Measurements from ENCODE around the gene RELT.
"Not testable (repeated sequence)": the region's sequence is repeated elsewhere in the genome, so short reads cannot be mapped to it uniquely, and the experiment has no call there.

Gene RELT

DNA sequence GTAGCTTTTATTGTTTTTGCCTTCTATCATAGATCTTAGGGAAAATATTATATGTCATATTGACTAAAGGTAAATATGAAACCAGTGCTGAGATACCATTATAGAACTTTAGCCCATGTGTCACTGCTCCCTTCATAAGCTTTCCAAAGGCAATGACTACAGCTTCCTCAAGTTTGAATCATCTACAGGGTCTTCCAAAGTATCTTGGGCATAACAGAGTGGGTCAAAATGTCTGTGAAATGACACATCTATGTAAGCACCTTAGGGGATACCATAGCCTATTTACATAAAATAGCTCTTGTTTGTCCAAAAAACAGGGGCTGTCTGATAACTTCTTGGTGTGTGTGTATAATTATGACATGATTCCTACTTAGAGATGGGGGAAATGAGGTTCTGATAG is 52.5 kb downstream of the RELT start:
- no peaks in the 10 kb centered on the region for H3K9me3 ChIP-seq (ENCODE audit: control insufficient read depth in 1 of 2, low read length in 2 of 2)
- no peak overlapping the region for H3K27ac ChIP-seq (ENCODE audit: low read length)
- peaks cover 0 to 5% of the 10 kb centered on the region in 2 donors for H3K36me3 ChIP-seq (ENCODE audit: control insufficient read depth in 1 of 2, insufficient read depth in 2 of 2, low read length in 2 of 2)
- H3K27me3 ChIP-seq (ENCODE audit: low read depth, low read length), result no peaks in the 10 kb centered on the region
- peaks cover 0 to 8% of the 10 kb centered on the region in 2 donors for H3K4me1 ChIP-seq (ENCODE audit: control insufficient read depth in 1 of 2, insufficient read depth in 2 of 2, low read length in 2 of 2)
- no peak overlapping the region for H3K4me3 ChIP-seq (ENCODE audit: low read depth in 1 of 2, low read length in 2 of 2)

DNA sequence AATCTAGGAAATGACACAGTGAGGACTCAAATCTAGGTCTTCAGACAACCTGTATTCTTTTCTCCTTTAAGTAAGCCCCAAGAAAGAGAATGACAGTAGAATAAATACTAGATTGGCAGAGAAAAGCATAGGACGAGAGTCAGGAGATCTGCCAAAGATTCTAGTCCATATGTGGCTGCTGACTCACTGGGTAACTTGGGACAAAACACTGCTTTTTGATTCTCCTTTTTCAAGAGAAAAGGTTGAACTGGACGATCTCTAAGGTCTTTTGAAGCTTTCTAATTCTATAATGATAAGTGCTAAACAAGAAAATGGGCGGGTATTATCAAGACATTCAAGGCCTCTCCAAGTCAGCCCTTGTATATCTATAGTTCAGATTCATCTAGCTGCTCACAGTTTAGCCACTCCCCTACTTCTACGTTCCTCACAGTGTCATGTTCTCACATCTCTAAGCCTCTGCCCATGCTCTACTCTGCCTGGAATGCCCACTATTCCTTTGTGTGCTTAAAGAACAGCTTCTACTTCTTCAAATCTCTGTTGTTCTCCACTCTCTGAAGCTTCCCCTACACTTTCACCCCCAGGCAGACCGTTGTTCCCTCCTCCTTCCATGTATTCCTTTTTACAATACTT is 53.0 kb downstream of the RELT start:
- peaks cover 0 to 8% of the 10 kb centered on the region in 2 donors for H3K4me1 ChIP-seq (ENCODE audit: control insufficient read depth in 1 of 2, insufficient read depth in 2 of 2, low read length in 2 of 2)
- H3K36me3 ChIP-seq (ENCODE audit: control insufficient read depth in 1 of 2, insufficient read depth in 2 of 2, low read length in 2 of 2), result peaks cover 0 to 5% of the 10 kb centered on the region in 2 donors
- no peaks in the 10 kb centered on the region for H3K9me3 ChIP-seq (ENCODE audit: control insufficient read depth in 1 of 2, low read length in 2 of 2)
- H3K27ac ChIP-seq (ENCODE audit: low read length), result no peak overlapping the region
- H3K4me3 ChIP-seq (ENCODE audit: low read depth in 1 of 2, low read length in 2 of 2), result no peak overlapping the region
- no peaks in the 10 kb centered on the region for H3K27me3 ChIP-seq (ENCODE audit: low read depth, low read length)

DNA sequence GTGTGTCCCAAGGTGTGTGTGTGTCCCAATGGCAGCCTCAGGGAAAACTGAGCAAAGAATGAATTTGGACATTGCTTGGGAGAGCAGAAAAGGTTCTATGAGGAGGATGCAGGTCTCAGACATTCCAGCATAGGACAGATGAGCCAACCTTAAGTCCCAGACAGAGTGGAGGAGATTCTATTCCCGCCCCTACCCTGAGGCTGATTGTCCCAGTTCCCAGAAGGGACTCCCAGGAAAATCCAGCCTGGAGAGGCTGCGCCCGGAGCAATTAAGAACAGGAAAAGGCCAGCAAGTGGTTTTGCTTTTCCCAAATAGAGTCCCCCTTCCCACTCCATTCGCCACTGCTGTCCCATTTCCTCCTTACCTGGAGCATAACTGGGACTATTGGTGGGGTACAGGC is 54.1 kb downstream of the RELT start:
- H3K27ac ChIP-seq (ENCODE audit: low read length), result no peak overlapping the region
- no peaks in the 10 kb centered on the region for H3K9me3 ChIP-seq (ENCODE audit: control insufficient read depth in 1 of 2, low read length in 2 of 2)
- no peaks in the 10 kb centered on the region for H3K27me3 ChIP-seq (ENCODE audit: low read depth, low read length)
- no peak overlapping the region for H3K4me3 ChIP-seq (ENCODE audit: low read depth in 1 of 2, low read length in 2 of 2)
- H3K4me1 ChIP-seq (ENCODE audit: control insufficient read depth in 1 of 2, insufficient read depth in 2 of 2, low read length in 2 of 2), result peaks cover 0 to 8% of the 10 kb centered on the region in 2 donors
- peaks cover 0 to 5% of the 10 kb centered on the region in 2 donors for H3K36me3 ChIP-seq (ENCODE audit: control insufficient read depth in 1 of 2, insufficient read depth in 2 of 2, low read length in 2 of 2)

DNA sequence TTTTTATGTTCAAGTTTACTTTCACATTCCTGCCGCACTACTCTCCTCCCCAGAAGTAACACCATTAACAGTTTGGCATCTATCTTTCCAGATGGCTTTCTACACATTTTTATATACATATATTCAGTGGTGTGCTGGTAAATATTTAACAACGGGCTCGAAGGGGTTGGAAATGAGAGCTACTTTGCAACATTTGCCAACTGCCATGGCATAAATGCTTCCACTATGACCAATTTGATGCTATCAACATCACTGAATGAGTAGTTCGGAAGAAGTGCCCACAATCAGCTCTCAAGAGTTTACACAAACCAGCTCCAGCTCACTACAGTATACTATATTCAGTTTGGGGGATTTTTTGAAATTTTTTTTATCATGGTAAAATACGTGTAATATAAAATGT is 55.2 kb downstream of the RELT start:
- H3K4me1 ChIP-seq (ENCODE audit: control insufficient read depth in 1 of 2, insufficient read depth in 2 of 2, low read length in 2 of 2), result peaks cover 0 to 2% of the 10 kb centered on the region in 2 donors
- H3K27me3 ChIP-seq (ENCODE audit: low read depth, low read length), result no peaks in the 10 kb centered on the region
- H3K9me3 ChIP-seq (ENCODE audit: control insufficient read depth in 1 of 2, low read length in 2 of 2), result no peaks in the 10 kb centered on the region
- peaks cover 0 to 5% of the 10 kb centered on the region in 2 donors for H3K36me3 ChIP-seq (ENCODE audit: control insufficient read depth in 1 of 2, insufficient read depth in 2 of 2, low read length in 2 of 2)
- no peak overlapping the region for H3K4me3 ChIP-seq (ENCODE audit: low read depth in 1 of 2, low read length in 2 of 2)
- H3K27ac ChIP-seq (ENCODE audit: low read length), result no peak overlapping the region

DNA sequence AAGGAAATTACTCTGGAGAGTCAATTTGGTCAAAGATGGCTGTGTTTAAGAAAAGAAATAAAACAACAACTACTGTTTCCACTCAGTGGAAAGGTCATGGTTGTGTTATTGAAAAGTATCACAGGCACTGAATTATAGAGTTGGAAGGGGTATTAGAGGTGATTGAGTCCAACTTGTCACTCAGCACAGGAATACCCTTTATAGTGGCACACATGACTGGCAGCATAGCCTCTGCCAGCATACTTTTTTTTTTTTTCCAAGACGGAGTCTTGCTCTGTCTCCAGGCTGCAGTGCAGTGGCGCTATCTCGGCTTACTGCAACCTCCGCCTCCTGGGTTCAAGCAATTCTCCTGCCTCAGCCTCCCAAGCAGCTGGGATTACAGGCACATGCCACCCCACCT is 60.7 kb downstream of the RELT start:
- not testable (repeated sequence) for H3K4me3 ChIP-seq (ENCODE audit: low read depth in 1 of 2, low read length in 2 of 2); H3K36me3 ChIP-seq (ENCODE audit: control insufficient read depth in 1 of 2, insufficient read depth in 2 of 2, low read length in 2 of 2); H3K27me3 ChIP-seq (ENCODE audit: low read depth, low read length); H3K4me1 ChIP-seq (ENCODE audit: control insufficient read depth in 1 of 2, insufficient read depth in 2 of 2, low read length in 2 of 2); H3K9me3 ChIP-seq (ENCODE audit: control insufficient read depth in 1 of 2, low read length in 2 of 2); H3K27ac ChIP-seq (ENCODE audit: low read length)

DNA sequence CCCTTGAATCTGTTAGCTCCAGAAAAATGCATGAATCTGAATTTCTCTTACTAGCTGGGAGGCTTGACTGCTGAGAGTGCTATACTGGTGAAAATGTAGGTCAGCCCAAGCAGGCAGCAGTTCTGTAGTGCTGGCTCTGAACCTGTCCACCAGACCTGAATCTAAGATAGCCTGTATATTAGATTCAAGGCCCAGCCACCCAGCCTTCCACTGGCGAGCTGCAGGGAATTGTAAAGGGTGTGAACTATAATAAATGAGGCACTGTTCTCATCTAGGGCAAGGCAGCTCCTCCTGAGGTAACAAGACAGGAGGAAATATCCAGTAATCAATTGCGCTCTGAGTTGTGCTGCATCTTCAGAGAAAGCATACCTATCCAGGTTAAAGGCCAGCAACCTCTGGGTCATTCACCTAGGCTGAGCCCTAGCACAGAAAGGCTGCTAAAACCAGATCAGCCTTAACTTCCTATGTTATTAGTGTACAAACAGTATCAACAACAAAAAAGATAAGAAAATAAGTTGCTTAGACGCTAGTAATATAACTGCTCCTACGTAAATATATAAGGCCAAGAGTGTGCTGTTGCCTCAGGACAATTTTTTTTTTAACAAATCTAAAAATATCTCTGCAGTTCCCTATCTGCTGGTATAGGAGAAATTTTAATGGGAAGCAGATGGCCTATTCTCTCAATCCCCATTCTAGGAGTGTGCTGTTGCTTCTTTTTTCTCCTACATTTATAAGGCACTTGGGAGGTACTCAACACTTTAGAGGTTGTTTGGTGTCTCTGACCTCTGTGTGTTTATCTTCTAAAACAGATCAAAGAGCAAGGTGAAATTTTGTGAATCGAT is 63.0 kb downstream of the RELT start:
- H3K4me1 ChIP-seq (ENCODE audit: control insufficient read depth in 1 of 2, insufficient read depth in 2 of 2, low read length in 2 of 2), result peaks cover 0 to 6% of the 10 kb centered on the region in 2 donors
- H3K9me3 ChIP-seq (ENCODE audit: control insufficient read depth in 1 of 2, low read length in 2 of 2), result no peaks in the 10 kb centered on the region
- no peaks in the 10 kb centered on the region for H3K36me3 ChIP-seq (ENCODE audit: control insufficient read depth in 1 of 2, insufficient read depth in 2 of 2, low read length in 2 of 2)
- H3K27me3 ChIP-seq (ENCODE audit: low read depth, low read length), result no peaks in the 10 kb centered on the region
- no peak overlapping the region for H3K27ac ChIP-seq (ENCODE audit: low read length)
- H3K4me3 ChIP-seq (ENCODE audit: low read depth in 1 of 2, low read length in 2 of 2), result no peak overlapping the region

DNA sequence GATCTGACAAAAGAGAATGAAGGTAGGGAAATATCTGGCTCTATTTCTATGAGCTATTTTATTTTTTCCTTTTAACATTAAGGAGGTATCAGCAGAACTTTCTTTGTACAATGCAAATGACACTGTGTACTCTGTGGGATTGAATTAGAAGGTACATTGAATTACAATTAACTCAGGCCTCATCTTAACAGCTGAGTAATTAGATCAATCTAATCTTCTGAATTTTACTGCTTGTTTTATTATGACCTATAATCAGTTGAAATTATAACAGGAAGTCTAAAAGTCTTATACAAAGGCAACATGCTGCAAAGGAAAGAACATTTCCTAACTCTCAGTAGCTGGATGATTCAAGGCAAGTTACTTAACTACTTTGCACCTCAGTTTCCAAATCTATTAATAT is 69.8 kb downstream of the RELT start:
- Histone ChIP-seq H3K36me3 (ENCODE audit: control insufficient read depth in 1 of 2, insufficient read depth in 2 of 2, low read length in 2 of 2) (no peaks in the 10 kb centered on the region), H3K27me3 (ENCODE audit: low read depth, low read length) (no peaks in the 10 kb centered on the region), H3K27ac (ENCODE audit: low read length) (no peak overlapping the region), H3K9me3 (ENCODE audit: control insufficient read depth in 1 of 2, low read length in 2 of 2) (no peaks in the 10 kb centered on the region), H3K4me3 (ENCODE audit: low read depth in 1 of 2, low read length in 2 of 2) (no peak overlapping the region), H3K4me1 (ENCODE audit: control insufficient read depth in 1 of 2, insufficient read depth in 2 of 2, low read length in 2 of 2) (no peaks in the 10 kb centered on the region)

DNA sequence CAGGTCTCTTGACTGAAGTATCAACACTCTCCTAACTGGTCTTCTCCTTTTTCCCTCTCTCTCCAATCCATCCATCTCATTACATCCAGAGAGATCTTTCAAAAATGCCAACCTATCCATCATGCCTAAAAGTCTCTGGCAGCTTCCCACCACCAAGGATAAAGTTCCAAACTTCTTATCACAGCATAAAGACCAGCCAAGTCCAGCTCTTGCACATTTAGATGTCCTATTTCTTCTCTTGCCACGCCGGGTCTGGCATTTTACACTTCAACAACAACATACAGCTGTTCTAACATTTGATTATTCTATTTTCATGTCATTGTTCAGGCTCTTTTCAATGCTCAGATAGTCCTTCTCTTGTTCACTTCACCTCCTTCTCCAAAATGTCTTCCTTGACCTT is 70.6 kb downstream of the RELT start:
- no peak overlapping the region for H3K4me3 ChIP-seq (ENCODE audit: low read depth in 1 of 2, low read length in 2 of 2)
- H3K4me1 ChIP-seq (ENCODE audit: control insufficient read depth in 1 of 2, insufficient read depth in 2 of 2, low read length in 2 of 2), result no peaks in the 10 kb centered on the region
- H3K27me3 ChIP-seq (ENCODE audit: low read depth, low read length), result no peaks in the 10 kb centered on the region
- H3K27ac ChIP-seq (ENCODE audit: low read length), result no peak overlapping the region
- no peaks in the 10 kb centered on the region for H3K36me3 ChIP-seq (ENCODE audit: control insufficient read depth in 1 of 2, insufficient read depth in 2 of 2, low read length in 2 of 2)
- H3K9me3 ChIP-seq (ENCODE audit: control insufficient read depth in 1 of 2, low read length in 2 of 2), result no peaks in the 10 kb centered on the region
